Measurements from ENCODE around the gene KIAA1958. TPM values are rescaled to one million over a fixed set of nuclear protein-coding genes. Genes with fewer than 3 reads are reported as not detected.

The KIAA1958 gene
- total RNA-seq, 2 donors from 2014 or later: 7.0 to 42.8 TPM

GRCh38 chr9:112500842-112501241 lies 14.2 kb downstream of the KIAA1958 start:
- WGBS: 93% methylated on average over 2 of the region's 2 CpGs
- H3K4me3 ChIP-seq: no peak overlapping the region
- H3K27me3 ChIP-seq (replicated peaks; ENCODE audit: insufficient read depth): no peaks in the 10 kb centered on the region
- no peak for TF ChIP-seq CTCF (IDR thresholded peaks at IDR 0.05)
- no peak for TF ChIP-seq POLR2AphosphoS5 (IDR thresholded peaks at IDR 0.05)
- no peak for TF ChIP-seq POLR2A (IDR thresholded peaks at IDR 0.05)
- no peaks in the 10 kb centered on the region for H3K36me3 ChIP-seq
- intact Hi-C loops (cut with DNase I): no loop called here
- H3K4me1 ChIP-seq (replicated peaks): no peaks in the 10 kb centered on the region
- H3K9me3 ChIP-seq: no peaks in the 10 kb centered on the region
- no peak for DNase-seq (ENCODE audit: low spot score)
- no peak overlapping the region for H3K27ac ChIP-seq

GRCh38 chr9:112501287-112501686 lies 14.7 kb downstream of the KIAA1958 start:
- Histone ChIP-seq H3K9me3 (no peaks in the 10 kb centered on the region), H3K27me3 (replicated peaks; ENCODE audit: insufficient read depth) (no peaks in the 10 kb centered on the region), H3K27ac (no peak overlapping the region), H3K4me1 (replicated peaks) (no peaks in the 10 kb centered on the region), H3K4me3 (no peak overlapping the region), H3K36me3 (no peaks in the 10 kb centered on the region)
- TF ChIP-seq CTCF (IDR thresholded peaks at IDR 0.05) (no peak), POLR2A (IDR thresholded peaks at IDR 0.05) (no peak), POLR2AphosphoS5 (IDR thresholded peaks at IDR 0.05) (no peak)
- WGBS: 95% methylated on average over 8 of the region's 8 CpGs
- intact Hi-C loops (cut with DNase I): no loop called here
- no peak for DNase-seq (ENCODE audit: low spot score)

GRCh38 chr9:112502175-112502946 lies 15.7 kb downstream of the KIAA1958 start:
- DNase-seq (ENCODE audit: low spot score): no peak
- H3K27me3 ChIP-seq (replicated peaks; ENCODE audit: insufficient read depth): no peaks in the 10 kb centered on the region
- no peaks in the 10 kb centered on the region for H3K4me1 ChIP-seq (replicated peaks)
- intact Hi-C loops (cut with DNase I): no loop called here
- TF ChIP-seq CTCF (IDR thresholded peaks at IDR 0.05): no peak
- no peak for TF ChIP-seq POLR2AphosphoS5 (IDR thresholded peaks at IDR 0.05)
- TF ChIP-seq POLR2A (IDR thresholded peaks at IDR 0.05): no peak
- H3K4me3 ChIP-seq: no peak overlapping the region
- H3K36me3 ChIP-seq: no peaks in the 10 kb centered on the region
- no peaks in the 10 kb centered on the region for H3K9me3 ChIP-seq
- WGBS: 84% methylated on average over 3 of the region's 3 CpGs
- no peak overlapping the region for H3K27ac ChIP-seq

- no peak overlapping the region for H3K4me3 ChIP-seq
- H3K4me1 ChIP-seq (replicated peaks): no peaks in the 10 kb centered on the region
- no peaks in the 10 kb centered on the region for H3K9me3 ChIP-seq
- no peaks in the 10 kb centered on the region for H3K27me3 ChIP-seq (replicated peaks; ENCODE audit: insufficient read depth)
- H3K27ac ChIP-seq: no peak overlapping the region
- TF ChIP-seq POLR2A (IDR thresholded peaks at IDR 0.05) (no peak), CTCF (IDR thresholded peaks at IDR 0.05) (no peak), POLR2AphosphoS5 (IDR thresholded peaks at IDR 0.05) (no peak)
- no peaks in the 10 kb centered on the region for H3K36me3 ChIP-seq
- WGBS: 69% methylated on average over 5 of the region's 5 CpGs
- intact Hi-C loops (cut with DNase I): no loop called here
- DNase-seq (ENCODE audit: low spot score): no peak
Observed at GRCh38 chr9:112503170-112503569, 16.5 kb downstream of the KIAA1958 start.

GRCh38 chr9:112505086-112505485 lies 18.5 kb downstream of the KIAA1958 start:
- intact Hi-C loops (cut with DNase I): no loop called here
- no peak overlapping the region for H3K4me3 ChIP-seq
- no peaks in the 10 kb centered on the region for H3K27me3 ChIP-seq (replicated peaks; ENCODE audit: insufficient read depth)
- no peaks in the 10 kb centered on the region for H3K4me1 ChIP-seq (replicated peaks)
- WGBS: 84% methylated on average over 4 of the region's 4 CpGs
- no peak for DNase-seq (ENCODE audit: low spot score)
- no peaks in the 10 kb centered on the region for H3K9me3 ChIP-seq
- TF ChIP-seq POLR2A (IDR thresholded peaks at IDR 0.05) (no peak), CTCF (IDR thresholded peaks at IDR 0.05) (no peak), POLR2AphosphoS5 (IDR thresholded peaks at IDR 0.05) (no peak)
- no peak overlapping the region for H3K27ac ChIP-seq
- no peaks in the 10 kb centered on the region for H3K36me3 ChIP-seq
